Stimulated activated CD4-positive, alpha-beta T cell treated with anti-CD3 and anti-CD28 coated beads, Interleukin-4, amount 100 ng/mL, for 1 hour (primary cell): ENCODE measurements around the gene FADS2.

ENCODE experiments used
- DNase-seq: peaks from one replicate; pipeline ENCODE4 v3.0.0-alpha.2; 2020

The FADS2 gene

DNA sequence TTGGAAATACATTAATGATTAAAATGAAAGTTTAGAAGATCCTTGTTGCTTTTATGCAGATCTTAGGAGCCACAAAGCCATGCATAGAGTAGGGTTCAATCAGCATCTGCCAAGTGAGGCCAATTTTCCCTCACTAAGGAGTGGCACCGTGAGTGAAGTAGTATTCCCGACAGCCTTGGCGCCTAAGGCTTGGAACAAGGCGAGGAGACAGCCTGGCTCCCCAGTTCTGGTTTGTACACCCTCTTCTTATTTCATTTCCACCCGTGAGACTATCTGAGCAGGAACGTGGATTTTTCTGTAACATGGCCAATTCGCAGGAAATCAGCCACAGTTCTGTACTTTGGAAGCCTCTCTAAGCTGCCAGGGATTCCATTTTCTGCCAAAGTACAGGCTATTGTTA is 22.6 kb downstream of the FADS2 start:
- DNase-seq: no peak

DNA sequence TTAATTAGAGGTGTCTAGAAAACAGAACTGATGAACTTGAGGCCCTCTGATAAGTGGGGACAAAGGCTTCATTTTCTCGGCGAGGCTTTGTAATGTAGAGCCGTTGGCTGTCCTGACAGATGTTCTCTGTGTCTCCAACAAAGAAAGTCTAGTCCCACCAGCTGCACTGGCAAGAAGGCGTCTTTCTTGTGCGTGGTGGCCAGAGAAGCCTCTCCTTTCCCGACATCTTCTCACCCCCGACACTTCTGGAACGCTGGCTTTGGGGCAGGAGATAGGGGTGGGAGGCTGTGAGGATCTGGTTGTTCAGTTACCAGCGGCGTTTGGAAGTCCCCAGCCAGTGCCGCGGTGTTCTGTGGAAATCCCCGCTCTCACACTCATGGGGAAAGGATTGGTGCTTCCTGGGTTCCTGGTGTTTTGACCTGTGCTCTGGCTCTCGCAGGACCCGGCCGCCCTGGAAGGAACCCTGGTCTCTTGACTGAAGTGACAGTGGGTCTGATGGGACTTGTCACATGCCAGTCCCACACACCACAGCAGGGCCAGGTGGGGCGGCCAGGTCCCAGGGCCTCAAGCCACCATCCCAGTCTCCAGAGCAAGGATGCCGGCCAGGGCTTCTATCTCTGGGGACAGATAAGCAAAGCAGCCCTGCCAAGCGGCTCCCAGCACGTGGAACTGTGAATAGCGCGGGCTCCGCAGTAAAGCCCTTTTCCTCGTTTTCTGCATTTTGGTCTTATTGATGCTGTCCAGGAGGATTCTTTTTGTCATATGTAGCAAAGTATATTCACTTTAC is 23.2 kb downstream of the FADS2 start:
- no peak for DNase-seq

DNA sequence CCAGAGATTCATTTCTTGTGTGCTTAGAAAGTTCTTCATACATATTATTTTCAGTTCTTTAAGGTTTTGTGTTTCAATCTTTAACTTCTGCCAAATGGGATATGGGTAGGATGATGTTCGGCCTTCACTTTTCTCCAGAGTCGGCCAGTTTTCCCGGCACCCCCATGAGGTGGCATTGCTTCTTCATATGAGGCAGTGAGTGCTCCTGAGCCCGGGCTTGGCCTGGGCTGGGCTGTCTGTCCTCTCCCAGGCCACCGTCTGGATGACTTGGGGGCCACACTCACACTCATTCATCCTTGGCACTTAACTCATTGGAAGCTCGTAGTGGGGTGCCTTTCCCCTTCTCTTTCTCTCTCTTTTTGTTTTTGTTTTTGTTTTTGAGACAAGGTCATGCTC is 23.8 kb downstream of the FADS2 start:
- no peak for DNase-seq

DNA sequence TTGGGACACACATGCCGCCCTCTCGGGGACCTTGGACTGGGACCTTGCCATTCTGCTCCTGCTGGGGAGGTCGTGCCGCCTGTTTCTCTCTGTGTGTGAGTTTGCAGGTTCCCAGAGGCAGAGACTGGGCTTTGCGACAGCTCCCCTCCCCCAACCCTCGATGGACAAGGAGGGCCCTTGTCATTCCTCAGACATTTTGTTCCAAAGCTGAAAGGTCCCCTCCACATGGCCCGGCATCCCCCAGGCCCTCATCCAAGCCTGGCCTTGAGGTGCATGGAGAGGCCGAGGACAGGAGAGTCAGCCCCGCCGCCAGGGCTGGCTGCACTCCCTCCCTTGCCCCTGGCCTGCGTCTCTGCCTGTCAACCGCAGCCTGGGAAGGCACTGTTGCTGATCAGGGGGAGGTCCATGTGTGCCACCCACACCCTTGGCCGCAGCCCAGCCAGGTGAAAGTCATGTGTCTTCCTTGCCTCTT is 25.6 kb downstream of the FADS2 start:
- DNase-seq: no peak

DNA sequence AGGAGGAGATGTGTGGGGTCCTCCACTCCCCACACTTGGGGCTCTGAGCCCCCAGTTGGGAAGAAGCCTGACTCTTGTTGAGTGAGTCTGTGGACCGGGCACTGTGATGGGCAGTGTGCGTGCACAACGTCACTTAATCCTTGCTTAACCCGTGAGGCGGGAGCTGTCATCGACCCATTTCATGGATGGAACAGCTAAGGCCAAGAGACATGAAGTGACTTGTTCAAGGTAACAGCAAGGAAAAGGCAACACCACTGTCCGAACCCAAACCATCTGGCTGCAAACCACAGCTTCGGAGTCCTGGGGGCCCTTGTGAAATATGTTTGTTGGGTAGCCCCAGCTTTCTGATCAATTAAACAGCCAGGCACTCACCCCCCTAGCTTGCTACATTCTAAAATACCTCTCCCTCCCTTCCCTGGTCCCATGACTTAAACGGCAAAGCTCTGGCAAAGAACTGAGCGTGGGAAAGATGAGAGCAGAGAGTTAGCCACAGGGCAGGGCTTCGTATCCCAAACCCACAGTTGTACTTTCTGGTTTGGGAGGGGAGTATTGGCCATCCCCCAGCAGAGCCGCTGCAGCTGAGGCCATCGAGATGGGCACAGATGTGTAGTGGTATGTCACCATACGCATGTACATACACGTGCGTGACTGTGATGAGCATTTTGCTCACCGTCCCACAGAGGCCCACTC is 26.3 kb downstream of the FADS2 start:
- no peak for DNase-seq

DNA sequence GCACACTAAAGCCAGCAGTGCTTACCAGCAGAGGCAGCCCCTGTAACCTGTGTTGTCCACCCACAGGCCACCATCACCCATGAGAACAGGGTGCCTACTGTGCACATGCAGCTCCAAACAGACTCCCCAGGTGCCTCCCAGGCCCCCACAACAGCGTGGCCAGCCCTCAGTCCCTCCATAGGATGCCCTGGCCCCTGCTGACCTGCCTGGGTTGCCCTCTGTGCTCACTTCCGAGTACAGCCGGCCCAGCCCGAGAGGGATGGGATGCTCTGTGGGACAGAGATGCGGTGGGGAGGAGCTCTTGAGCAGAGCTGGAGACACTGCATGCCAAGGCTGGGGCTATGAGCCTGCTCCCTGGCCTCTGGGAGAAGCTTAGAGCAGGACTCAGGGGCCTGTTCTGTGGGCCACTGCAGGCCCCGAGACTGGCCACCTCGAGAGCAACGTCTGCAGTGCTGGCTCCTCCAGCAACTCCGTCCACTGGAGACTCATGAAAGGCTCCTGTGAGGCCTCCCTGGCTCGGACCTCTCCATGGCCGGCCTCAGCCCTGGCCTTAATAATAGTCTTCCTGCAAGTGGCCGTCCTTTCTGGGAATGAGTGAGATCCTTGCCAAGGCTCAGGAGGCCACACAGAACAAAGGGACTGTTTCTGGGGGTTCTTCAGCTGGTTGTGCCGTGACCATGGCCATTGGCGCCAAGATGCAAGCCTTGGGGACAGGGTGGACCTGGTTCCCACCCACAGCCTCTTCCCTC is 27.0 kb downstream of the FADS2 start:
- no peak for DNase-seq

DNA sequence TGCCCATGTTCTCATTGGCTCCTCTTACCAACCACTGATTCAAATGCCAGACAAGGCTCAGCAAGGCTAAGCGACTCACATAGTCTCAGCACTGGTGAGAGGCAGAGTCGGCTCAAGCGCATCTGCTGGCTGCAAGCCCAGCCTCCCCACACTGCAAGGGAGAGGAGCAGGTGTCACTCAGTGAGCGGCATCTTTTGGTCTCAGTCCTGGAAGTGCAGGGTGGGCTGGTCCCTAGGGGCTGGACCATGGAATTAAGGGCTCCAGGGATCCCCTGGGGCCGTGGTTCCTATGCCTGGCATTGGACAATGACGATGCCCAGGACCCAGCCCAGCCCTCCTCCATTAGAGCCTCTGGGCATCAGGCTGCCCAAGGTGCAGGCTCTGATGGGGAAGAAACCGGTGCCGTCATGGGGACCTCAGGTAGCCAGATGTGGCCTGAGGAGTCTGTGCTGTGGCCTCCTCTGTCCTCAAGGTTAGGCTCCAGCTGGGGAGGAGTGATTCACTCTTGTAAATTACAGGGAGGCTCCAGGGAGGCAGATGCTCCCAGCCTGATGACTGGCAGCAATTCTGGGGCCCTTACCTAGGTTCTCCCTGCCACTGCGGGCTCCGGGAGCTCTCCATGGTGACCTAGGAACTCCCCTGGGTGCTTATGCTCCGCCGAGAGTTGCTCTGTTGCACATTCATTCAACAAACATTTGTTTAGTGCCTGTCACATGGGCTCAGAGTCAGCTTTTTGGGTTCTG is 28.0 kb downstream of the FADS2 start:
- DNase-seq: no peak

DNA sequence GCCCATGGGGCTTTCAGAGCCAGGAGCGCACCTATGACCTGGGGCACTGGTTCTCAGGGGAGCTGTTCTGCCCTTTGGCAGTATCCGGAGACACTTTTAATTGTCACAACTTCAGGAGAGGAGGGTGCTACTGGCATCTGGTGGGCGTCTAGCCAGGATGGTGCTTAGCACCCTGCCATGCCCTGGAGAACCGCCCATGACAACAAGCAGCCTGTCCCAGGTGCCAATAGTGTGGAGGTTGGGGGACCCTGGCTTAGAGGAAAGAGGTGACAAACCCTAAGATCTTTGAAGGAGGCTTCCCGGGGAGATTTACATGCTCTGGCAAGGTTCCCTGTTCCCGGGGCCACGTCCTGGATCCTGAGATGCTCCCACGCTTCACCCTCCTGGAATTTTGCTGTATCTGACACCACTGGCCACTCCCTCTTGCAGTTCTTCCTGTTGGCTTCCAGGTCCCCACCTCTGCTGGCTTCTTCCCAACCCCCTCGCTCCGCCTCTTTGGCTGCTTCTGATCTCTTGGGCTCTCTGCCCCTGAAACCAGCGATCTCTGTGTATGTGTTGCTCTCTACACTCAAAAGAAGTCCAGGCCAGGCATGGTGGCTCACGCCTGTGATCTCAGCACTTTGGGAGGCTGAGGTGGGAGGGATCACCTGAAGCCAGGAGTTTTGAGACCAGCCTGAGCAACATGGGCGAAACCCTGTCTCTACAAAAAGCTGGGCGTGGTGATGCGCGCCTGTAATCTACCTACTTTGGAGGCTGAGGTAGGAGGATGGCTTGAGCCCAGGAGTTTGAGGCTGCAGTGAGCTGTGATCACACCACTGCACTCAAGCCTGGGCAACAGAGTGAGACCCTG is 32.2 kb downstream of the FADS2 start:
- DNase-seq: no peak

DNA sequence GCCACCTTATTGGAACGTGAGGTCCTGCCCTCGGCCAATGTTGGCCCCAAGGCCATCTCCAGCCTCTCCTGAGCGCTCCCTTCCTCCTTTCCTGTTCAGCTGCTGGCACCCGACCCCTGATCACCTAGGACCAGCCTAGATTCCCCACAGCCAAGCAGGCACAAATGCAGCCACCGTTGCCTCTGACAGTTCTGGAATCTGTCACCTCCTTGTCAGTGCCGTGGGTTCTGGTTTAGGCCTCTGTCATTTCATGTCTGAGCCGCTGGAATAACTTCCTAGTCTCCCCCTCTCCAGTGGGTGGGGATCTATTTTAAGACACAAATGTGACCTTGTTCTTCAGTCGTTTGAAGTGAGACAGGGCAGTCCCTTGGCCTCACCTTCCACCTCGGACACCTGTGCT is 33.5 kb downstream of the FADS2 start:
- DNase-seq: no peak

DNA sequence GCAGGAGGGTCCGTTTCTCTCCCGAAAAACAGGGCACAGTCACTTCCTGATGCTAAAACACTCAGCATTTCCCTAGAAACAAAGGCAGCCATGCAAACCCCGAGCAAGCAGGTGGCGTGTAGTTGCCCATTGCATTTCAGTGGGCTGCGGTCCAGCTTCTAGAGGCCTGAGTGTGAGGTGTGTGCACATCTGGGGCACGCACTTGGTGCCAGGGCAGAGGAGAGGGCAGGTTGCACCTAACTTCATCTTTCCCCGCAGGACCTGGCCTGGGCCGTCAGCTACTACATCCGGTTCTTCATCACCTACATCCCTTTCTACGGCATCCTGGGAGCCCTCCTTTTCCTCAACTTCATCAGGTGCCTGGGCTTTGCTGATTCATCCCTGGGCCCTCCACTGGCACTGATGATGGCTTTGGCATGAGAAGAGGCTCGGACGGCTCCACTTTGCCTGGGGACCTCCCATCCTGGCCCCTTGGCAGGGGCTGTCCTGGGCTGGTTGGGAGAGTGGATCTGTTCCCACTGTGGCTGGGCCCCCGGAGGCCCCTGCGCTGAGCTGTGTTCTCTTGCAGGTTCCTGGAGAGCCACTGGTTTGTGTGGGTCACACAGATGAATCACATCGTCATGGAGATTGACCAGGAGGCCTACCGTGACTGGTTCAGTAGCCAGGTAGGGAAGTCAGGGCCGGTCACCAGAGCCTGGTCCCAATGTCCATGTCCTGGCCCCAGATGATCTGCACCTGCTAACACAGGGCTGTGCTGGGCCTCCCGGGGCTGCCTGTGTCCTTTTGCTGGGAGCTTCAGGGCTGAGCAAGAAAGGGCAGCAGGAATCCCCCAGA is 34.8 kb downstream of the FADS2 start:
- DNase-seq: no peak

DNA sequence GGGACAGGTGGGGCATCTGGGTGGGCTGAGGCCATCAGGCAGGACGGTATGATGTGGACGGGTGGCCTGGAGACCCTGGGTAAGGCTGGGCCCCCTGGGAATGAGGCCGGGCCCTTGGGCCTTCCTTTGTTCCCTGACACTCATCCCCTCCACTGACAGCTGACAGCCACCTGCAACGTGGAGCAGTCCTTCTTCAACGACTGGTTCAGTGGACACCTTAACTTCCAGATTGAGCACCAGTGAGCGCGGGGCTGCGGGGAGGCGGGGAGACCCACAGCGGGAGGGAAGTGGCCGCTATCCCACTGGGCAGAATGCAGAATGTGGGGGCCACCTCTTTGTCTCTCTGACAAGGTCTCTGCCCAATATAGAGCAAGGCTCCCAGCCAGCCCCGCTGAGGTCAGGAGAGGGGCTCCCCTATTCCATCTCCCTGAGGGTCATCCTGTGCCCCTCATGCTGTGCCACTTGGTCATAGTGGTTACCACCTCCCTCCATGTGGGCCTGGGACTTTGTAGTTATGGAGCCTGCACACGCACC is 35.5 kb downstream of the FADS2 start:
- no peak for DNase-seq

DNA sequence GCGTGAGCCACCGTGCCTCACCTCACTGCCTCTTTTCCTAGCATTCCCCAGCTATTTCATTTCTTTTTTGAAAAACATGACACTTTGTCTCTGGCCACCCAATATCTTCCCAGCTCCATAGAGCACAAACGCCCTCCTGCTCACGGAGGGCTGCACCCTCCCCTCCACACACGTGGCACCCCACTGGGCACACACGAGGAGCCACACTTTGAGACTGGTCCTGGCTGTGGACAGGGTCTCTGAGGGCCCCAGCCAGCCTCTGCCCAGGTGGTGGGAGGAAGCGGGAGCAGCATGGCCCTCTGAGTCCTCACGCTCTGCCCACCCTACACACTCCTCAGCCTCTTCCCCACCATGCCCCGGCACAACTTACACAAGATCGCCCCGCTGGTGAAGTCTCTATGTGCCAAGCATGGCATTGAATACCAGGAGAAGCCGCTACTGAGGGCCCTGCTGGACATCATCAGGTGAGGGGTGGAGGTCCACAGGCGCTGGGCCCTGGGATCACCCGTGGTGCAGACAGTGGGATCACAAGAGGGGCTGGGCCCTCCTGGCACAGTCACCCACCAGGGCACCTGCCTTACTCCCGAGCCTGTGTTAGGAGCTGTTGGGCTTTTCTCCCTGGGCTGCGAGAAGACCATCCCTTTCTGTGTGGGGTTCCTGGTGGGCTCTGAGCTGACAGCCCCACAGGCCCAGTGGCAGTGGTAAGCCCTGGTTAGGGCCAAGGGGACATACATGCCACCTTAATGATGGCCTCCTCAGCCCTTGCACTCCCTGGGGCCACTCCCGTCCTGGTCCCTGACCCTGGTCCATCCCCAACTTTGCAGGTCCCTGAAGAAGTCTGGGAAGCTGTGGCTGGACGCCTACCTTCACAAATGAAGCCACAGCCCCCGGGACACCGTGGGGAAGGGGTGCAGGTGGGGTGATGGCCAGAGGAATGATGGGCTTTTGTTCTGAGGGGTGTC is 37.0 kb downstream of the FADS2 start:
- no peak for DNase-seq

DNA sequence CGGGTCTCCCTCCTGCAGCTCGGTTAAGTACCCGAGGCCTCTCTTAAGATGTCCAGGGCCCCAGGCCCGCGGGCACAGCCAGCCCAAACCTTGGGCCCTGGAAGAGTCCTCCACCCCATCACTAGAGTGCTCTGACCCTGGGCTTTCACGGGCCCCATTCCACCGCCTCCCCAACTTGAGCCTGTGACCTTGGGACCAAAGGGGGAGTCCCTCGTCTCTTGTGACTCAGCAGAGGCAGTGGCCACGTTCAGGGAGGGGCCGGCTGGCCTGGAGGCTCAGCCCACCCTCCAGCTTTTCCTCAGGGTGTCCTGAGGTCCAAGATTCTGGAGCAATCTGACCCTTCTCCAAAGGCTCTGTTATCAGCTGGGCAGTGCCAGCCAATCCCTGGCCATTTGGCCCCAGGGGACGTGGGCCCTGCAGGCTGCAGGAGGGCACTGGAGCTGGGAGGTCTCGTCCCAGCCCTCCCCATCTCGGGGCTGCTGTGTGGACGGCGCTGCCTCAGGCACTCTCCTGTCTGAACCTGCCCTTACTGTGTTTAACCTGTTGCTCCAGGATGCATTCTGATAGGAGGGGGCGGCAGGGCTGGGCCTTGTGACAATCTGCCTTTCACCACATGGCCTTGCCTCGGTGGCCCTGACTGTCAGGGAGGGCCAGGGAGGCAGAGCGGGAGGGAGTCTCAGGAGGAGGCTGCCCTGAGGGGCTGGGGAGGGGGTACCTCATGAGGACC is 38.3 kb downstream of the FADS2 start:
- no peak for DNase-seq

DNA sequence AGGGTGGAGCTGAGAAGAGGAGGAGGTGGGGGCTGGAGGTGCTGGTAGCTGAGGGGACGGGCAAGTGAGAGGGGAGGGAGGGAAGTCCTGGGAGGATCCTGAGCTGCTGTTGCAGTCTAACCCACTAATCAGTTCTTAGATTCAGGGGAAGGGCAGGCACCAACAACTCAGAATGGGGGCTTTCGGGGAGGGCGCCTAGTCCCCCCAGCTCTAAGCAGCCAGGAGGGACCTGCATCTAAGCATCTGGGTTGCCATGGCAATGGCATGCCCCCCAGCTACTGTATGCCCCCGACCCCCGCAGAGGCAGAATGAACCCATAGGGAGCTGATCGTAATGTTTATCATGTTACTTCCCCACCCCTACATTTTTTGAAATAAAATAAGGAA is 38.9 kb downstream of the FADS2 start:
- DNase-seq: no peak

DNA sequence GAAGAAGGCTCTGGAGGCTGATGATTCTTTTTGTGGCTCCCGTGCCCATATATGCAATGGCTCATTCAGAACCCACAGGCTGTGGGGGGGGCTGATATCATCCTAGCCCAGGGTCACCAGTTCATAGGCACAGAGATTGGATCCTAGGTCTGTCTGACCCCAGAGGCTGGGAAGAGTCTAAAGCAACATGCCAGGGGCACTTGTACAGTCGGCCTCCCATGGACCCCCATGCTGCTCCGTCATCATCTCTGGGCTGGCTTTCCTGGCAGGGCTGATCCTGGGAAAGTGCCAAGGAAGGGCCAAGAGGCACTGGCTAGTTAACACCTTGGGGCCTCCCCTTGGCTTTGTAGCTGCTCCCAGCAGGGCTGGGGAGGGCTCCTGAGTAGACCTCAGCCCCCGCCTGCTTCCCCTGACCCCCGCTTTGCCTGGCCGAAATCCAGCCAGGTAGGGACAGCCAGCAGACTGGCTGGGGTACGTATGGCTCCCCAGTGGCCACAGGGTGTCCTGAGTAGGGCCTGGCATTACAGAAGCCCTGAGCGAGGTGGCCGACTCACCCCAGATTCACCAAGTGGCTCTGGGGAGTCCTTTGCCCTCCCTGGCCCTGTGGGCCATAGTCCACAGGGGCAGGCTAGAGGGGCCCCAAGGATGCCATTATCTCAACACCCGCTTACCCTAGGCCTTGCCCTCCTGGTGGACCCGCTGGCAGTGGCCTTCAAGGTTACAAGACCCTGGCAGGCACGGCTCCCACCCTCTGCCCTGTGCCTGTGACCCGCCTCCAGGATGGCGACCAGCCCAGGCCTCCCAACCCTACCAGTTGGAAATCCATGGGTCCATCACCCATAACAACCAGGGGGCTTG is 40.7 kb downstream of the FADS2 start:
- DNase-seq: no peak

DNA sequence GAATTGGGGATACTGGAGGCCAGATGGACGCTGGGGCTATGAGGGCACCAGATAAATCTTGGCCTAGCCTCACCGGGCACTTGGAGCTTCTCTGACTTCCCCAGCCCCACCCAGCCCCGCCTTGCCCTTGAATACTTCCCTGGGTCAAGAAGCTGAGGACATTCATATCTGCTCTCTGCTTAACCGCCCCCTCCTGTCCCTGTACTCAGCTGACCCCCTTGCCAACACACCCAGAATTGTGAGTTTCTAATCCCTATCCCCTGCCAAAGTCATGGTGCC is 41.3 kb downstream of the FADS2 start:
- DNase-seq: no peak

DNA sequence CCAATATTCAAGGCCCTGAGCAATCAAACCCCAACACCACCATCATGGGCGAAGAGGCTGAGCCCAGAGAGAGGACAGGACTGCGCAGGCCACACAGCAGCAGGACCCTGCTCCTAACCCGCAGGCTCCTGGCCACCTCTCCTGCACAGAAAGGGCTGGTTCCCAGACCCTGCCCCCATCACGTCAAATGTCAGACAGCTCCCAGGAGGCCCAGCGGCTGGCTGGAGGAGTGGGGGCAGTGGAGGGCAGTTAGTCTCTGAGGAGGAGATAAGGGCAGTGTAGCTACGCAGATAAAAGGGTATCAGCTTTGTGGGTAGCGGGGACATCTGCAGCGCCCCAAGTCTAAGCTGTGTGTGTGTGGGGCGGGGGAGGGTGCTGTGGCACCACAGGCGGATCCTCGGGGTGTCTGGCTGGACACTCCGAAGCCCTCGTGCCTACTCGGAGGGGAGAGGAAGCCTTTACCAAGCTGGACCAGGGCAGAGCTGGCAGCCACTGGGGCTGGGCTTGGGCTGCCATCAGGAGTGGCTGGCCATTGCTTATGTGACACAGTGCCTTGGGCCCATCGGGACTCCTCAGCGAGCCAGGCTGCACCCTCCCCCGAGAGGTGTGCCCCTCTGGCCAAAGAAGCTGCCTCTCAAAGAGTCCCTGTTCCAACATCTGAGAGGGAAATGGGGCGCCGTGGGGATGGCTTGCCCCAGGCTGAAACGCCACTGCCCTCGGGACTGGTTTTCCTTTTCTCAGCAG is 41.8 kb downstream of the FADS2 start:
- DNase-seq: no peak
